GM23338 (cell line): ENCODE measurements around the gene ENOX2. TPM values are rescaled to one million over a fixed set of nuclear protein-coding genes. Genes with fewer than 3 reads are reported as not detected.

Experiments
- ATAC-seq: fragments of 200-7000 bp; cut with Tn5 transposase; 3 replicates; pipeline ENCODE4 v1.9.1; 2020
- DNase-seq: peaks from one replicate; pipeline ENCODE4 v3.0.0-alpha.2; 2015; ENCODE audit warnings: low spot score
- H2AFZ ChIP-seq: fragments of 200-600 bp; sonication (generic); 2 replicates; pipeline ENCODE4 v1.8.0; 2016; ENCODE audit warnings: antibody characterized with exemption, mild to moderate bottlenecking, moderate library complexity
- H3F3A ChIP-seq: fragments of 200-600 bp; sonication (generic); replicated peaks from 2 replicates; pipeline ENCODE4 v1.8.0; 2017; ENCODE audit warnings: antibody characterized with exemption, mixed run types, low read depth
- H3K27ac ChIP-seq: fragments of 200-600 bp; sonication (generic); 2 replicates; pipeline ENCODE4 v1.6.1; 2016; ENCODE audit warnings: low read depth
- H3K27me3 ChIP-seq: fragments of 200-600 bp; sonication (generic); 2 replicates; pipeline ENCODE4 v1.8.0; 2016; ENCODE audit warnings: mild to moderate bottlenecking, mixed run types, moderate library complexity; ENCODE audit not compliant: insufficient read depth
- H3K36me3 ChIP-seq: fragments of 200-600 bp; sonication (generic); 2 replicates; pipeline ENCODE4 v1.8.0; 2016; ENCODE audit warnings: mild to moderate bottlenecking; ENCODE audit not compliant: insufficient read depth
- H3K4me1 ChIP-seq: fragments of 200-600 bp; sonication (generic); 2 replicates; pipeline ENCODE4 v1.8.0; 2016; ENCODE audit warnings: mild to moderate bottlenecking, moderate library complexity; ENCODE audit not compliant: insufficient read depth
- H3K4me2 ChIP-seq: fragments of 200-600 bp; sonication (generic); 2 replicates; pipeline ENCODE4 v1.7.1; 2017; ENCODE audit warnings: mixed run types
- H3K4me3 ChIP-seq: fragments of 200-600 bp; sonication (generic); 2 replicates; pipeline ENCODE4 v1.6.1; 2016; ENCODE audit warnings: mixed run types
- H3K79me2 ChIP-seq: fragments of 200-600 bp; sonication (generic); replicated peaks from 2 replicates; pipeline ENCODE4 v1.8.0; 2017; ENCODE audit warnings: mild to moderate bottlenecking; ENCODE audit not compliant: insufficient read depth
- H3K9me2 ChIP-seq: fragments of 200-600 bp; sonication (generic); 2 replicates; pipeline ENCODE4 v1.8.0; 2017; ENCODE audit not compliant: insufficient read depth
- H4K20me1 ChIP-seq: fragments of 200-600 bp; sonication (generic); replicated peaks from 2 replicates; pipeline ENCODE4 v1.8.0; 2017; ENCODE audit warnings: mild to moderate bottlenecking; ENCODE audit not compliant: insufficient read depth
- H3K27ac Mint-ChIP-seq: 2 replicates; pipeline ENCODE4 v1.8.0; 2020; ENCODE audit warnings: inconsistent platforms, mild to moderate bottlenecking, moderate library complexity, mixed read lengths
- H3K27me3 Mint-ChIP-seq: 3 replicates; pipeline ENCODE4 v1.8.0; 2022; ENCODE audit warnings: low read depth, mild to moderate bottlenecking, moderate library complexity, mixed read lengths, inconsistent platforms; ENCODE audit not compliant: insufficient read depth, poor library complexity
- H3K36me3 Mint-ChIP-seq: 3 replicates; pipeline ENCODE4 v1.8.0; 2021; ENCODE audit warnings: low read depth, mild to moderate bottlenecking, inconsistent platforms, moderate library complexity, mixed read lengths
- H3K4me1 Mint-ChIP-seq: 3 replicates; pipeline ENCODE4 v1.8.0; 2020; ENCODE audit warnings: mild to moderate bottlenecking, inconsistent platforms, mixed read lengths
- H3K4me3 Mint-ChIP-seq: 3 replicates; pipeline ENCODE4 v1.8.0; 2021; ENCODE audit warnings: moderate library complexity, mild to moderate bottlenecking, inconsistent platforms, mixed read lengths
- H3K9me3 Mint-ChIP-seq: 3 replicates; pipeline ENCODE4 v1.8.0; 2020; ENCODE audit warnings: moderate library complexity, mild to moderate bottlenecking, inconsistent platforms, mixed read lengths
- CREB1 ChIP-seq: fragments of 250-450 bp; sonication (Bioruptor Pico); IDR thresholded peaks from 2 replicates; pipeline ENCODE4 v1.5.0; 2020; ENCODE audit warnings: low read depth, mild to moderate bottlenecking, moderate library complexity
- CTCF ChIP-seq, 2 experiments: fragments of 200-600 bp in 1 of 2; sonication (generic) in 1 of 2; conservative IDR thresholded peaks; 2 replicates each; pipeline versions ENCODE4 v1.5.1 to v1.6.1; 2016 to 2017; ENCODE audit warnings: antibody characterized with exemption in 2 of 2, low read depth in 2 of 2, mild to moderate bottlenecking in 2 of 2, moderate library complexity in 1 of 2
- EZH2 ChIP-seq: fragments of 200-600 bp; sonication (generic); IDR thresholded peaks from one replicate; pipeline ENCODE4 v1.8.0; 2017; ENCODE audit warnings: antibody characterized with exemption, mild to moderate bottlenecking, low read depth; ENCODE audit not compliant: unreplicated experiment
- EZH2phosphoT487 ChIP-seq: fragments of 200-600 bp; sonication (generic); IDR thresholded peaks from one replicate; pipeline ENCODE4 v1.8.1; 2018; ENCODE audit warnings: antibody characterized with exemption; ENCODE audit not compliant: unreplicated experiment
- JUNB ChIP-seq: IDR thresholded peaks from one replicate; pipeline ENCODE4 v1.6.1; 2016; ENCODE audit warnings: antibody characterized with exemption; ENCODE audit not compliant: unreplicated experiment
- NANOG ChIP-seq: IDR thresholded peaks from 2 replicates; pipeline ENCODE4 v1.6.1; 2016; ENCODE audit warnings: antibody characterized with exemption, borderline replicate concordance
- POLR2AphosphoS5 ChIP-seq: IDR thresholded peaks from 2 replicates; pipeline ENCODE4 v1.6.1; 2016; ENCODE audit warnings: antibody characterized with exemption, low read depth
- STAT1 ChIP-seq: IDR thresholded peaks from one replicate; pipeline ENCODE4 v1.6.1; 2016; ENCODE audit warnings: antibody characterized with exemption; ENCODE audit not compliant: unreplicated experiment
- ZNF114 ChIP-seq: fragments of 250-450 bp; sonication (Bioruptor Pico); IDR thresholded peaks from 2 replicates; pipeline ENCODE4 v1.5.0; 2020; ENCODE audit warnings: mild to moderate bottlenecking, moderate library complexity
- ZNF331 ChIP-seq: fragments of 250-450 bp; sonication (Bioruptor Pico); IDR thresholded peaks from 2 replicates; pipeline ENCODE4 v1.5.0; 2020; ENCODE audit warnings: low read depth, mild to moderate bottlenecking, moderate library complexity
- ZNF462 ChIP-seq: fragments of 250-450 bp; sonication (Bioruptor Pico); IDR thresholded peaks from 2 replicates; pipeline ENCODE4 v1.5.0; 2020; ENCODE audit warnings: mild to moderate bottlenecking, moderate library complexity
- polyA plus RNA-seq: library from polyadenylated mRNA; unstranded; fragments of >200 nt; fragmentation: Nextera tagmentation; extraction: Ambion mirVana; gene quantifications from 2 replicates; pipeline ENCODE4 v1.2.1, GENCODE V29; 2016
- total RNA-seq: library from RNA; depleted of rRNA; stranded (reverse); fragments of >200 nt; shearing (Covaris generic); gene quantifications from 2 replicates; pipeline ENCODE4 v1.2.3, GENCODE V29; 2014
- TF ChIP-seq, protein P1 (sequence below): IDR thresholded peaks from one replicate; pipeline ENCODE4 v1.6.1; 2018; ENCODE audit warnings: antibody characterized with exemption; ENCODE audit not compliant: unreplicated experiment
- TF ChIP-seq, protein P2 (sequence below): IDR thresholded peaks from 2 replicates; pipeline ENCODE4 v1.6.1; 2016; ENCODE audit warnings: antibody characterized with exemption

ENOX2 gene
- total and polyA plus RNA-seq, 2 experiments from 2014 or later = 9.6 to 11.2 TPM

- TF ChIP-seq CTCF (conservative IDR thresholded peaks at IDR 0.05; ENCODE audit: low read depth in 2 of 2) = no peak
- TF ChIP-seq EZH2 = no peak
Observed at GRCh38 chrX:130754353-130754752, 148.7 kb downstream of the ENOX2 start (continued).

GRCh38 chrX:130746709-130747342, 156.2 kb downstream of the ENOX2 start:
- no peaks in the 10 kb centered on the region for H3K4me1 ChIP-seq
- H3K4me2 ChIP-seq = no peak overlapping the region
- H3K36me3 Mint-ChIP-seq = no peaks in the 10 kb centered on the region
- H3K4me1 Mint-ChIP-seq = no peaks in the 10 kb centered on the region
- no peaks in the 10 kb centered on the region for H3F3A ChIP-seq
- H3K27ac Mint-ChIP-seq = no peak overlapping the region
- no peaks in the 10 kb centered on the region for H4K20me1 ChIP-seq
- no peaks in the 10 kb centered on the region for H3K9me3 Mint-ChIP-seq
- no peak overlapping the region for H3K27ac ChIP-seq
- no peaks in the 10 kb centered on the region for H3K27me3 Mint-ChIP-seq
- H2AFZ ChIP-seq = no peak overlapping the region
- H3K4me3 Mint-ChIP-seq = no peak overlapping the region
- DNase-seq (no peak), ATAC-seq (no peak)
- H3K4me3 ChIP-seq = no peak overlapping the region
- no peaks in the 10 kb centered on the region for H3K27me3 ChIP-seq
- H3K79me2 ChIP-seq = no peaks in the 10 kb centered on the region
- H3K36me3 ChIP-seq = no peaks in the 10 kb centered on the region
- no peaks in the 10 kb centered on the region for H3K9me2 ChIP-seq
- TF ChIP-seq ZNF114 (no peak), CREB1 (CRISPR knock-in tag) (no peak), NANOG (no peak), ZNF462 (CRISPR knock-in tag) (no peak), POLR2AphosphoS5 (no peak), EZH2 (no peak), STAT1 (no peak), EZH2phosphoT487 (no peak), JUNB (no peak), ZNF331 (CRISPR knock-in tag) (no peak)
- TF ChIP-seq, protein P1, sequence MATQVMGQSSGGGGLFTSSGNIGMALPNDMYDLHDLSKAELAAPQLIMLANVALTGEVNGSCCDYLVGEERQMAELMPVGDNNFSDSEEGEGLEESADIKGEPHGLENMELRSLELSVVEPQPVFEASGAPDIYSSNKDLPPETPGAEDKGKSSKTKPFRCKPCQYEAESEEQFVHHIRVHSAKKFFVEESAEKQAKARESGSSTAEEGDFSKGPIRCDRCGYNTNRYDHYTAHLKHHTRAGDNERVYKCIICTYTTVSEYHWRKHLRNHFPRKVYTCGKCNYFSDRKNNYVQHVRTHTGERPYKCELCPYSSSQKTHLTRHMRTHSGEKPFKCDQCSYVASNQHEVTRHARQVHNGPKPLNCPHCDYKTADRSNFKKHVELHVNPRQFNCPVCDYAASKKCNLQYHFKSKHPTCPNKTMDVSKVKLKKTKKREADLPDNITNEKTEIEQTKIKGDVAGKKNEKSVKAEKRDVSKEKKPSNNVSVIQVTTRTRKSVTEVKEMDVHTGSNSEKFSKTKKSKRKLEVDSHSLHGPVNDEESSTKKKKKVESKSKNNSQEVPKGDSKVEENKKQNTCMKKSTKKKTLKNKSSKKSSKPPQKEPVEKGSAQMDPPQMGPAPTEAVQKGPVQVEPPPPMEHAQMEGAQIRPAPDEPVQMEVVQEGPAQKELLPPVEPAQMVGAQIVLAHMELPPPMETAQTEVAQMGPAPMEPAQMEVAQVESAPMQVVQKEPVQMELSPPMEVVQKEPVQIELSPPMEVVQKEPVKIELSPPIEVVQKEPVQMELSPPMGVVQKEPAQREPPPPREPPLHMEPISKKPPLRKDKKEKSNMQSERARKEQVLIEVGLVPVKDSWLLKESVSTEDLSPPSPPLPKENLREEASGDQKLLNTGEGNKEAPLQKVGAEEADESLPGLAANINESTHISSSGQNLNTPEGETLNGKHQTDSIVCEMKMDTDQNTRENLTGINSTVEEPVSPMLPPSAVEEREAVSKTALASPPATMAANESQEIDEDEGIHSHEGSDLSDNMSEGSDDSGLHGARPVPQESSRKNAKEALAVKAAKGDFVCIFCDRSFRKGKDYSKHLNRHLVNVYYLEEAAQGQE = no peak
- TF ChIP-seq, protein P2, sequence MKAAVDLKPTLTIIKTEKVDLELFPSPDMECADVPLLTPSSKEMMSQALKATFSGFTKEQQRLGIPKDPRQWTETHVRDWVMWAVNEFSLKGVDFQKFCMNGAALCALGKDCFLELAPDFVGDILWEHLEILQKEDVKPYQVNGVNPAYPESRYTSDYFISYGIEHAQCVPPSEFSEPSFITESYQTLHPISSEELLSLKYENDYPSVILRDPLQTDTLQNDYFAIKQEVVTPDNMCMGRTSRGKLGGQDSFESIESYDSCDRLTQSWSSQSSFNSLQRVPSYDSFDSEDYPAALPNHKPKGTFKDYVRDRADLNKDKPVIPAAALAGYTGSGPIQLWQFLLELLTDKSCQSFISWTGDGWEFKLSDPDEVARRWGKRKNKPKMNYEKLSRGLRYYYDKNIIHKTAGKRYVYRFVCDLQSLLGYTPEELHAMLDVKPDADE = no peak
